H9 (cell line): ENCODE data around the gene PIGK. TPM values are rescaled to one million over a fixed set of nuclear protein-coding genes. Genes with fewer than 3 reads are reported as not detected.

Experiments
- DNase-seq: peaks from one replicate; pipeline ENCODE4 v3.0.0-alpha.2; 2017
- H2AFZ ChIP-seq: one replicate; pipeline ENCODE4 v1.6.1; 2013; ENCODE audit warnings: mild to moderate bottlenecking, low read length, control low read depth, moderate library complexity
- H2AK5ac ChIP-seq: 2 replicates; pipeline ENCODE4 v1.6.1; 2013; ENCODE audit warnings: low read length, control low read depth, mixed read lengths; ENCODE audit not compliant: insufficient read length
- H2BK120ac ChIP-seq: one replicate; pipeline ENCODE4 v1.6.1; 2013; ENCODE audit warnings: low read depth, mild to moderate bottlenecking, low read length, control low read depth, inconsistent platforms; ENCODE audit not compliant: poor library complexity, severe bottlenecking
- H2BK12ac ChIP-seq: 2 replicates; pipeline ENCODE4 v1.6.1; 2013; ENCODE audit warnings: low read length, control low read depth, mixed read lengths, low read depth; ENCODE audit not compliant: insufficient read length
- H2BK15ac ChIP-seq: 2 replicates; pipeline ENCODE4 v1.6.1; 2013; ENCODE audit warnings: low read depth, low read length, control low read depth
- H2BK20ac ChIP-seq: one replicate; pipeline ENCODE4 v1.6.1; 2013; ENCODE audit warnings: low read depth, mild to moderate bottlenecking, low read length, control low read depth, inconsistent platforms; ENCODE audit not compliant: poor library complexity, severe bottlenecking
- H2BK5ac ChIP-seq: 2 replicates; pipeline ENCODE4 v1.6.1; 2013; ENCODE audit warnings: low read length, control low read depth, mixed read lengths; ENCODE audit not compliant: insufficient read length
- H3K14ac ChIP-seq: 2 replicates; pipeline ENCODE4 v1.6.1; 2013; ENCODE audit warnings: low read length, control low read depth; ENCODE audit not compliant: insufficient read depth
- H3K18ac ChIP-seq: 2 replicates; pipeline ENCODE4 v1.6.1; 2013; ENCODE audit warnings: low read depth, mild to moderate bottlenecking, mixed read lengths, low read length, control low read depth; ENCODE audit not compliant: insufficient read length
- H3K23ac ChIP-seq: 2 replicates; pipeline ENCODE4 v1.6.1; 2013; ENCODE audit warnings: low read length, control low read depth, mixed read lengths, low read depth; ENCODE audit not compliant: insufficient read length
- H3K23me2 ChIP-seq: 2 replicates; pipeline ENCODE4 v1.6.1; 2013; ENCODE audit warnings: low read depth, mild to moderate bottlenecking, mixed read lengths, low read length, control low read depth; ENCODE audit not compliant: insufficient read length, poor library complexity, severe bottlenecking
- H3K27ac ChIP-seq: 2 replicates; pipeline ENCODE4 v1.5.1; 2013; ENCODE audit warnings: low read length, control low read depth, mixed read lengths, low read depth; ENCODE audit not compliant: insufficient read length
- H3K27me3 ChIP-seq: 2 replicates; pipeline ENCODE4 v1.6.1; 2013; ENCODE audit warnings: low read length, control low read depth, inconsistent platforms; ENCODE audit not compliant: insufficient read depth
- H3K4ac ChIP-seq: 2 replicates; pipeline ENCODE4 v1.6.1; 2013; ENCODE audit warnings: low read depth, mild to moderate bottlenecking, control low read depth, inconsistent platforms, low read length, moderate library complexity
- H3K4me1 ChIP-seq: 2 replicates; pipeline ENCODE4 v1.6.1; 2013; ENCODE audit warnings: low read length, control low read depth, inconsistent platforms; ENCODE audit not compliant: insufficient read depth
- H3K4me2 ChIP-seq: 2 replicates; pipeline ENCODE4 v1.6.1; 2013; ENCODE audit warnings: low read length, control low read depth, mixed read lengths; ENCODE audit not compliant: insufficient read length, insufficient read depth
- H3K56ac ChIP-seq: 2 replicates; pipeline ENCODE4 v1.6.1; 2013; ENCODE audit warnings: low read depth, mild to moderate bottlenecking, mixed read lengths, low read length, control low read depth; ENCODE audit not compliant: insufficient read length
- H3K79me1 ChIP-seq: 2 replicates; pipeline ENCODE4 v1.6.1; 2013; ENCODE audit warnings: low read depth, mild to moderate bottlenecking, moderate library complexity, low read length, control low read depth, inconsistent platforms; ENCODE audit not compliant: insufficient read depth, poor library complexity, severe bottlenecking
- H3K79me2 ChIP-seq: 2 replicates; pipeline ENCODE4 v1.6.1; 2013; ENCODE audit warnings: low read length, control low read depth, inconsistent platforms; ENCODE audit not compliant: insufficient read depth
- H3K9ac ChIP-seq: 2 replicates; pipeline ENCODE4 v1.6.1; 2013; ENCODE audit warnings: low read length, control low read depth, mixed read lengths; ENCODE audit not compliant: insufficient read length; ENCODE audit errors: extremely low read depth
- H3K9me3 ChIP-seq: one replicate; pipeline ENCODE4 v1.6.1; 2013; ENCODE audit warnings: low read depth, low read length, inconsistent platforms; ENCODE audit not compliant: control insufficient read depth
- H3T11ph ChIP-seq: one replicate; pipeline ENCODE4 v1.6.1; 2013; ENCODE audit warnings: mild to moderate bottlenecking, low read length, control low read depth, inconsistent platforms
- H4K20me1 ChIP-seq: one replicate; pipeline ENCODE4 v1.6.1; 2013; ENCODE audit not compliant: control insufficient read depth, insufficient read length, insufficient read depth
- H4K5ac ChIP-seq: 2 replicates; pipeline ENCODE4 v1.6.1; 2013; ENCODE audit warnings: low read depth, mild to moderate bottlenecking, mixed read lengths, low read length, control low read depth; ENCODE audit not compliant: insufficient read length
- H4K8ac ChIP-seq: replicated peaks from 2 replicates; pipeline ENCODE4 v1.6.1; 2013; ENCODE audit warnings: low read length, control low read depth, mixed read lengths, low read depth; ENCODE audit not compliant: insufficient read length
- H4K91ac ChIP-seq: 2 replicates; pipeline ENCODE4 v1.6.1; 2013; ENCODE audit warnings: low read depth, mild to moderate bottlenecking, moderate library complexity, mixed read lengths, low read length, control low read depth; ENCODE audit not compliant: insufficient read length
- H3K27ac Mint-ChIP-seq, 3 experiments: 2 replicates in 2 of 3; 3 replicates in 1 of 3; pipeline ENCODE4 v1.8.0; 2020 to 2021; ENCODE audit warnings: mixed read lengths in 3 of 3, mild to moderate bottlenecking in 1 of 3, moderate library complexity in 1 of 3
- H3K27me3 Mint-ChIP-seq: 2 replicates; pipeline ENCODE4 v1.8.0; 2021; ENCODE audit warnings: low read depth, mild to moderate bottlenecking, moderate library complexity, mixed read lengths
- H3K36me3 Mint-ChIP-seq, 3 experiments: 2 replicates in 2 of 3; 3 replicates in 1 of 3; pipeline ENCODE4 v1.8.0; 2020 to 2021; ENCODE audit warnings: low read depth in 3 of 3, mixed read lengths in 3 of 3; ENCODE audit not compliant: insufficient read depth in 1 of 3
- H3K4me1 Mint-ChIP-seq, 2 experiments: 2 replicates each; pipeline ENCODE4 v1.8.0; 2020; ENCODE audit warnings: mixed read lengths in 2 of 2
- H3K4me3 Mint-ChIP-seq, 2 experiments: 2 replicates in 1 of 2; 3 replicates in 1 of 2; pipeline ENCODE4 v1.8.0; 2020 to 2021; ENCODE audit warnings: mild to moderate bottlenecking in 2 of 2, mixed read lengths in 2 of 2, moderate library complexity in 1 of 2
- H3K9me3 Mint-ChIP-seq, 2 experiments: 2 replicates in 1 of 2; 3 replicates in 1 of 2; pipeline ENCODE4 v1.8.0; 2020; ENCODE audit warnings: mild to moderate bottlenecking in 2 of 2, mixed read lengths in 2 of 2, moderate library complexity in 1 of 2
- CTCF ChIP-seq: fragments of 200-600 bp; sonication (generic); conservative IDR thresholded peaks from 3 replicates; pipeline ENCODE4 v1.8.0; 2021; ENCODE audit warnings: antibody characterized with exemption, mild to moderate bottlenecking
- WGBS: extraction: QIAGEN DNeasy Blood & Tissue Kit; methylation state at CpG from one replicate; pipeline ENCODE4 v1.1.7; 2013; ENCODE audit warnings: missing lambda C conversion rate, low lambda C conversion rate, mixed read lengths; ENCODE audit not compliant: insufficient read length; ENCODE audit errors: extremely low coverage; 5-methylcytosine and 5-hydroxymethylcytosine counted together
- total RNA-seq: library from RNA; stranded (reverse); gene quantifications from 2 replicates; pipeline ENCODE4 v1.2.1, GENCODE V29; 2021

PIGK gene
- total RNA-seq, 1 experiment from 2014 or later, result 22.1 TPM

GRCh38 chr1:77118712-77119111 lies 100.5 kb downstream of the PIGK start:
- no peak overlapping the region for H3K23ac ChIP-seq
- no peaks in the 10 kb centered on the region for H3K27me3 Mint-ChIP-seq
- H2BK20ac ChIP-seq, result no peak overlapping the region
- H4K91ac ChIP-seq, result no peak overlapping the region
- H3K56ac ChIP-seq, result no peak overlapping the region
- peaks cover 0 to 5% (median 0%) of the 10 kb centered on the region in 3 experiments; a peak in 1 of 7 replicates for H3K36me3 Mint-ChIP-seq
- no peak overlapping the region for H3K27ac ChIP-seq
- no peaks in the 10 kb centered on the region for H3K79me1 ChIP-seq
- H3K27ac Mint-ChIP-seq, result no peak overlapping the region
- H2AFZ ChIP-seq, result no peak overlapping the region
- H4K20me1 ChIP-seq, result no peaks in the 10 kb centered on the region
- H4K8ac ChIP-seq, result no peak overlapping the region
- WGBS, result no CpG with 5 or more reads among the region's 4 CpGs
- no peak overlapping the region for H4K5ac ChIP-seq
- H3K4me2 ChIP-seq, result no peak overlapping the region
- H2BK12ac ChIP-seq, result no peak overlapping the region
- H2BK5ac ChIP-seq, result no peak overlapping the region
- no peaks in the 10 kb centered on the region for H3K9me3 ChIP-seq
- TF ChIP-seq CTCF, result no peak
- no peaks in the 10 kb centered on the region for H3K23me2 ChIP-seq
- no peaks in the 10 kb centered on the region for H3K4me1 ChIP-seq
- H3T11ph ChIP-seq, result no peak overlapping the region
- H2AK5ac ChIP-seq, result no peak overlapping the region
- no peak overlapping the region for H3K4me3 Mint-ChIP-seq
- H3K18ac ChIP-seq, result no peak overlapping the region
- no peak overlapping the region for H3K14ac ChIP-seq
- no peak for DNase-seq
- no peaks in the 10 kb centered on the region for H3K79me2 ChIP-seq
- H2BK15ac ChIP-seq, result no peak overlapping the region
- no peak overlapping the region for H3K9ac ChIP-seq
- H2BK120ac ChIP-seq, result no peak overlapping the region
- peaks cover 3 to 4% of the 10 kb centered on the region in 2 experiments; a peak in 3 of 4 replicates for H3K4me1 Mint-ChIP-seq
- no peaks in the 10 kb centered on the region for H3K27me3 ChIP-seq
- no peaks in the 10 kb centered on the region for H3K9me3 Mint-ChIP-seq
- H3K4ac ChIP-seq, result no peak overlapping the region
